Measurements from ENCODE around the gene SDCBP2. TPM values are rescaled to one million over a fixed set of nuclear protein-coding genes. Genes with fewer than 3 reads are reported as not detected.

Gene SDCBP2
- total and polyA plus RNA-seq, 2 of the 8 experiments (the other 6 are each of a cell fraction or from before 2014, with no cell fraction given) = 4.2 to 6.7 TPM

GRCh38 chr20:1331801-1332453, 3.0 kb upstream of the SDCBP2 start:
- Histone ChIP-seq H4K91ac (replicated peaks; ENCODE audit: insufficient read length, low read length) (no peak overlapping the region), H3K4me3 (ENCODE audit: extremely low read depth in 1 of 4, insufficient read depth in 2 of 4, low read depth in 3 of 4, low read length in 4 of 4) (no peak overlapping the region), H2BK12ac (ENCODE audit: low read depth, low read length) (no peak overlapping the region), H3K23ac (ENCODE audit: insufficient read length) (no peak overlapping the region), H3K27ac (ENCODE audit: low read depth, low read length) (no peak overlapping the region), H3K18ac (ENCODE audit: extremely low read depth, low read length) (no peak overlapping the region), H3K14ac (ENCODE audit: insufficient read length) (no peak overlapping the region), H3K79me2 (ENCODE audit: control insufficient read depth in 1 of 2, insufficient read depth in 2 of 2, low read length in 2 of 2) (peaks cover 12 to 37% of the 10 kb centered on the region in 2 experiments), H3K79me1 (ENCODE audit: low read depth, low read length) (peaks cover 27% of the 10 kb centered on the region), H3K4me2 (ENCODE audit: insufficient read depth in 1 of 2, low read depth in 2 of 2, low read length in 2 of 2) (no peak overlapping the region), H3K36me3 (ENCODE audit: control insufficient read depth in 2 of 4, insufficient read depth in 4 of 4, low read length in 3 of 4) (peaks cover 0 to 3% (median 1%) of the 10 kb centered on the region in 4 experiments; a peak in 1 of 8 replicates), H3K9ac (replicated peaks in 1 of 4; ENCODE audit: extremely low read depth in 1 of 4, low read depth in 3 of 4, low read length in 3 of 4) (no peak overlapping the region), H2BK5ac (ENCODE audit: low read depth, low read length) (no peak overlapping the region), H3K56ac (replicated peaks; ENCODE audit: insufficient read length, low read depth, low read length) (no peak overlapping the region), H4K5ac (ENCODE audit: insufficient read length, low read depth, low read length) (no peak overlapping the region), H4K8ac (ENCODE audit: extremely low read depth, insufficient read depth, low read length) (no peak overlapping the region), H3K27me3 (replicated peaks in 1 of 4; ENCODE audit: control insufficient read depth in 3 of 4, extremely low read depth in 1 of 4, insufficient read depth in 3 of 4, low read length in 3 of 4) (no peaks in the 10 kb centered on the region), H2AFZ (ENCODE audit: low read length) (no peak overlapping the region), H3K23me2 (ENCODE audit: low read depth, low read length) (no peaks in the 10 kb centered on the region), H2BK15ac (ENCODE audit: low read length) (no peak overlapping the region), H3K4ac (replicated peaks; ENCODE audit: insufficient read length, low read depth, low read length) (no peak overlapping the region), H3K4me1 (replicated peaks in 1 of 4; ENCODE audit: control insufficient read depth in 3 of 4, insufficient read depth in 4 of 4, low read length in 3 of 4) (peaks cover 0 to 5% (median 0%) of the 10 kb centered on the region in 4 experiments; a peak in 2 of 7 replicates), H2BK20ac (ENCODE audit: low read length) (no peak overlapping the region), H3K9me3 (ENCODE audit: insufficient read depth in 2 of 2, low read depth in 1 of 2, low read length in 1 of 2) (no peaks in the 10 kb centered on the region), H2AK5ac (ENCODE audit: low read depth, low read length) (no peak overlapping the region), H4K20me1 (replicated peaks in 1 of 2; ENCODE audit: control insufficient read depth in 1 of 2, insufficient read depth in 2 of 2, low read length in 2 of 2) (peaks cover 4 to 39% of the 10 kb centered on the region in 2 experiments), H2BK120ac (replicated peaks; ENCODE audit: low read depth, low read length) (no peak overlapping the region)
- CTCF ChIA-PET (ENCODE audit: partially characterized antibody) = interaction anchor here (1.0 to 2.3 kb wide), 3 partner anchors 11 to 92 kb away, joined by 3 to 13 read pairs (median 3); no protein-coding TSS in a partner anchor
- no peak for FAIRE-seq
- DNase-seq (ENCODE audit: low read depth in 1 of 2, low spot score in 2 of 2) = peak in 1 of 2 experiments; percentile 11
- 98% methylated on average over 6 of the region's 6 CpGs; no CpG with 5 or more reads in 1 of the 2 experiments for WGBS, 2 experiments (ENCODE audit: extremely low coverage in 1 of 2, insufficient coverage in 1 of 2, insufficient read length in 1 of 2, insufficient replicate concordance in 2 of 2, low coverage in 1 of 2, low lambda C conversion rate in 2 of 2, missing lambda C conversion rate in 1 of 2)
- POLR2A ChIA-PET (ENCODE audit: partially characterized antibody) = interaction anchor here (0.9 to 2.1 kb wide), 4 partner anchors 10 to 156 kb away, joined by 3 to 7 read pairs (median 4); partner anchors contain the start of gene NSFL1C
- no peak for TF ChIP-seq KDM4A (IDR thresholded peaks at IDR 0.05; ENCODE audit: low read depth, low read length, severe bottlenecking)
- TF ChIP-seq SP2 (IDR thresholded peaks at IDR 0.05; ENCODE audit: low read length) = no peak
- TF ChIP-seq SRF (IDR thresholded peaks at IDR 0.05; ENCODE audit: low read depth, low read length) = no peak
- no peak for TF ChIP-seq ASH2L (IDR thresholded peaks at IDR 0.05; ENCODE audit: low read length)
- no peak for TF ChIP-seq POLR2AphosphoS5 (IDR thresholded peaks at IDR 0.05; ENCODE audit: low read depth, low read length)
- no peak for TF ChIP-seq YY1 (IDR thresholded peaks at IDR 0.05; ENCODE audit: low read depth, low read length)
- TF ChIP-seq CREB1 (IDR thresholded peaks at IDR 0.05) = no peak
- no peak for TF ChIP-seq RNF2 (IDR thresholded peaks at IDR 0.05; ENCODE audit: borderline replicate concordance, low read depth, low read length, missing control alignments, poor library complexity, severe bottlenecking)
- no peak for TF ChIP-seq CHD1 (IDR thresholded peaks at IDR 0.05; ENCODE audit: low read depth, low read length)
- TF ChIP-seq ATF3 (IDR thresholded peaks at IDR 0.05; ENCODE audit: insufficient read depth, low read depth, low read length) = no peak
- TF ChIP-seq CBX5 (IDR thresholded peaks at IDR 0.05; ENCODE audit: low read depth, low read length) = no peak
- no peak for TF ChIP-seq TBP (IDR thresholded peaks at IDR 0.05; ENCODE audit: low read depth, low read length)
- no peak for TF ChIP-seq TEAD4 (IDR thresholded peaks at IDR 0.05; ENCODE audit: low read depth, low read length)

Data from H1 (cell line).